Smooth muscle cell (in vitro differentiated cells): ENCODE measurements around the gene FLRT1. TPM values are rescaled to one million over a fixed set of nuclear protein-coding genes. Genes with fewer than 3 reads are reported as not detected.
A peak's percentile ranks its signal among the peaks of the same experiment; 100 is the strongest.

Experiments used
- DNase-seq: peaks from one replicate; lab custom pipeline; 2025; ENCODE audit not compliant: unreplicated experiment; lab: John Stamatoyannopoulos, UW
- H2AFZ ChIP-seq: fragments of 200-600 bp; sonication (generic); 2 replicates; pipeline ENCODE4 v1.6.0; 2016; ENCODE audit warnings: antibody characterized with exemption, low read depth, mild to moderate bottlenecking
- H3F3A ChIP-seq: fragments of 200-600 bp; sonication (generic); 2 replicates; pipeline ENCODE4 v1.6.0; 2017; ENCODE audit warnings: antibody characterized with exemption, low read depth
- H3K27ac ChIP-seq: fragments of 200-600 bp; sonication (generic); 2 replicates; pipeline ENCODE4 v1.5.1; 2016; ENCODE audit warnings: low read depth, mild to moderate bottlenecking
- H3K27me3 ChIP-seq: fragments of 200-600 bp; sonication (generic); 2 replicates; pipeline ENCODE4 v1.6.1; 2016; ENCODE audit warnings: low read depth, mild to moderate bottlenecking
- H3K36me3 ChIP-seq: fragments of 200-600 bp; sonication (generic); 2 replicates; pipeline ENCODE4 v1.5.1; 2016; ENCODE audit warnings: low read depth
- H3K4me1 ChIP-seq: fragments of 200-600 bp; sonication (generic); 2 replicates; pipeline ENCODE4 v1.5.1; 2016; ENCODE audit warnings: low read depth
- H3K4me2 ChIP-seq: fragments of 200-600 bp; sonication (generic); 2 replicates; pipeline ENCODE4 v1.6.0; 2016; ENCODE audit warnings: mild to moderate bottlenecking
- H3K4me3 ChIP-seq: fragments of 200-600 bp; sonication (generic); 2 replicates; pipeline ENCODE4 v1.5.1; 2016; ENCODE audit warnings: mild to moderate bottlenecking
- H3K79me2 ChIP-seq: fragments of 200-600 bp; sonication (generic); 2 replicates; pipeline ENCODE4 v1.6.0; 2016; ENCODE audit warnings: low read depth, mild to moderate bottlenecking
- H3K9ac ChIP-seq: fragments of 200-600 bp; sonication (generic); 2 replicates; pipeline ENCODE4 v1.6.0; 2016; ENCODE audit warnings: low read depth
- H3K9me3 ChIP-seq: fragments of 200-600 bp; sonication (generic); replicated peaks from 2 replicates; pipeline ENCODE4 v1.5.1; 2016; ENCODE audit warnings: low read depth
- H4K20me1 ChIP-seq: fragments of 200-600 bp; sonication (generic); 2 replicates; pipeline ENCODE4 v1.6.0; 2016; ENCODE audit warnings: low read depth
- CTCF ChIP-seq: fragments of 200-600 bp; sonication (generic); IDR thresholded peaks from 2 replicates; pipeline ENCODE4 v1.5.1; 2017; ENCODE audit warnings: borderline replicate concordance, mild to moderate bottlenecking, antibody characterized with exemption; ENCODE audit not compliant: insufficient read depth, poor library complexity, severe bottlenecking
- WGBS: methylation state at CpG from one replicate; pipeline ENCODE4 v1.1.7; 2016; ENCODE audit warnings: low lambda C conversion rate; 5-methylcytosine and 5-hydroxymethylcytosine counted together
- polyA plus RNA-seq: library from polyadenylated mRNA; unstranded; fragments of >200 nt; fragmentation: Nextera tagmentation; extraction: Ambion mirVana; gene quantifications from 2 replicates; pipeline ENCODE4 v1.2.1, GENCODE V29; 2016
- total RNA-seq: library from RNA; depleted of rRNA; stranded (reverse); fragments of >200 nt; gene quantifications from 2 replicates; pipeline ENCODE4 v1.2.3, GENCODE V29; 2014

Gene FLRT1
- total RNA-seq (0.76 TPM in 1 of 2 replicates, not detected in the other), polyA plus RNA-seq (0.26 and 0.32 TPM in 2 replicates)

- no peaks in the 10 kb centered on the region for H3K36me3 ChIP-seq
- no peaks in the 10 kb centered on the region for H3K9me3 ChIP-seq
- DNase-seq: no peak
- H3K27me3 ChIP-seq: peaks cover 64% of the 10 kb centered on the region
- peak within 1 kb of the TSS; percentile 56 for H3K4me3 ChIP-seq
- no peak within 1 kb of the TSS for H2AFZ ChIP-seq
- WGBS: no CpG with 5 or more reads among the region's 64 CpGs
- peaks cover 14% of the 10 kb centered on the region for H3K4me1 ChIP-seq
- no peaks in the 10 kb centered on the region for H3F3A ChIP-seq
- peak within 1 kb of the TSS; percentile 97 for H3K4me2 ChIP-seq
- no peak within 1 kb of the TSS for H3K27ac ChIP-seq
- no peaks in the 10 kb centered on the region for H3K79me2 ChIP-seq
- peaks cover 61% of the 10 kb centered on the region for H4K20me1 ChIP-seq
- no peak for TF ChIP-seq CTCF
- no peak within 1 kb of the TSS for H3K9ac ChIP-seq
Observed at GRCh38 chr11:64035576-64035975, at the start of gene FLRT1. Gene FLRT1 (plus strand): TSS chr11:64035931. CDS start chr11:64116268, 80,337 bp downstream.

GRCh38 chr11:63986156-63986931, 49.4 kb upstream of the FLRT1 start, which contains the start of gene OTUB1:
Gene OTUB1 (plus strand): TSS chr11:63986438. CDS start chr11:63986457, 19 bp downstream.
- peak; percentile 42 for DNase-seq
- peak within 1 kb of the TSS; percentile 95 for H3K4me2 ChIP-seq
- H3K27ac ChIP-seq: peak within 1 kb of the TSS; percentile 76
- no peaks in the 10 kb centered on the region for H3F3A ChIP-seq
- H3K9me3 ChIP-seq: no peaks in the 10 kb centered on the region
- H3K27me3 ChIP-seq: no peaks in the 10 kb centered on the region
- H3K36me3 ChIP-seq: no peaks in the 10 kb centered on the region
- no peak for TF ChIP-seq CTCF
- peaks cover 13% of the 10 kb centered on the region for H3K4me1 ChIP-seq
- peak within 1 kb of the TSS; percentile 88 for H3K9ac ChIP-seq
- H4K20me1 ChIP-seq: peaks cover 32% of the 10 kb centered on the region
- H2AFZ ChIP-seq: peak within 1 kb of the TSS; percentile 33
- peak within 1 kb of the TSS; percentile 76 for H3K4me3 ChIP-seq
- 1% methylated on average over 48 of the region's 63 CpGs for whole genome bisulfite sequencing
- peaks cover 32% of the 10 kb centered on the region for H3K79me2 ChIP-seq

- 39% methylated on average over 25 of the region's 25 CpGs for WGBS
- no peak for TF ChIP-seq CTCF
- Histone ChIP-seq H3K36me3 (no peaks in the 10 kb centered on the region), H3F3A (no peaks in the 10 kb centered on the region), H3K4me3 (peak overlapping the region; percentile 76), H3K4me1 (peaks cover 13% of the 10 kb centered on the region), H4K20me1 (peaks cover 39% of the 10 kb centered on the region), H3K9ac (peak overlapping the region; percentile 88), H3K27ac (peak overlapping the region; percentile 76), H2AFZ (no peak overlapping the region), H3K4me2 (peak overlapping the region; percentile 95), H3K79me2 (peaks cover 37% of the 10 kb centered on the region), H3K27me3 (no peaks in the 10 kb centered on the region), H3K9me3 (no peaks in the 10 kb centered on the region)
- DNase-seq: no peak
Observed at GRCh38 chr11:63986932-63987513, 48.7 kb upstream of the FLRT1 start.
